Gastroesophageal sphincter (tissue), 3 donors: ENCODE results near the gene NOS3.

Experiments used
- POLR2A ChIP-seq, 2 donors: fragments of 450-650 bp; IDR thresholded peaks; one replicate each; pipeline ENCODE4 v1.6.1; 2017; ENCODE audit warnings: antibody characterized with exemption in 2 of 2, mild to moderate bottlenecking in 2 of 2, moderate library complexity in 1 of 2
- TF ChIP-seq, protein P1 (sequence below), 4 experiments: fragments of 200-600 bp in 2 of 4; fragments of 450-650 bp in 2 of 4; sonication (generic) in 1 of 4; IDR thresholded peaks; one replicate each; pipeline ENCODE4 v1.5.1; 2017 to 2019; ENCODE audit warnings: antibody characterized with exemption in 4 of 4, mild to moderate bottlenecking in 2 of 4, moderate library complexity in 2 of 4

DNA sequence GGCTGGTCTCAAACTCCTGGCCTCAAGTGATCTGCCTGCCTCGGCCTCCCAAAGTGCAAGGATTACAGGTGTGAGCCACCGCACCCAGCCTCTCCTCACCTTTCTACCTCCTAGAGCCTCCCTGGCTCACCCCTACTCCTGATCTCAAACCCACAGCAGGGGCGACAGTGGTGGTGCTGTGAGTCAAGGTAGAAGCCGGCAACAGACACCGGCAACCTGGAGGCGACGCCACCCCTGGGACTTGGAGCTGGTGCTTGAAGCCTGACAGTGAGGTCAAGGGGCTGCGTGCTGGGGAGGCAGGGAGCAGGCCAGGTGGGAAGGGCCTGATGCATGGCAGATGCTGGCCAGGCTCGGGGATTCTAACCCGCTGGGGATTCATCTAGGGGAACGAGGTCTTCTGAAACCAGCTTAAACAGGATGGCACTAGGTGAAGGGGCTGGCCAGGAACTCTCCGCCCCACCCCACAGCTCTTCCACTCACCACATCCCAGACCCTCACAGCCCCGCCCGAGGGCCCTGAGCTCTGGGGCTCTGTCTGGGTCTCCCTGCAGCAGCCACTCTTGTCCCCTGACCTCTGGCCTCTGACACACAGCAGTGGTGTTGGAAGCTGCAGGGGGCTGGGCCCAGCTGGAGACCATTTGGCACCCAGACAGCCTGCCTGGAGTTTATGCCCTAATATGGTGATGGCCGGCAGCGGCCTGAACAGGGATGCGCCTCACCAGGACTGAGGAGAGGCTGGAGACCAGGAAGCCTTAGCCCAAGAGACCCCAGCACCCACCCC is 29.1 kb upstream of the NOS3 start:
- TF ChIP-seq, protein P1, sequence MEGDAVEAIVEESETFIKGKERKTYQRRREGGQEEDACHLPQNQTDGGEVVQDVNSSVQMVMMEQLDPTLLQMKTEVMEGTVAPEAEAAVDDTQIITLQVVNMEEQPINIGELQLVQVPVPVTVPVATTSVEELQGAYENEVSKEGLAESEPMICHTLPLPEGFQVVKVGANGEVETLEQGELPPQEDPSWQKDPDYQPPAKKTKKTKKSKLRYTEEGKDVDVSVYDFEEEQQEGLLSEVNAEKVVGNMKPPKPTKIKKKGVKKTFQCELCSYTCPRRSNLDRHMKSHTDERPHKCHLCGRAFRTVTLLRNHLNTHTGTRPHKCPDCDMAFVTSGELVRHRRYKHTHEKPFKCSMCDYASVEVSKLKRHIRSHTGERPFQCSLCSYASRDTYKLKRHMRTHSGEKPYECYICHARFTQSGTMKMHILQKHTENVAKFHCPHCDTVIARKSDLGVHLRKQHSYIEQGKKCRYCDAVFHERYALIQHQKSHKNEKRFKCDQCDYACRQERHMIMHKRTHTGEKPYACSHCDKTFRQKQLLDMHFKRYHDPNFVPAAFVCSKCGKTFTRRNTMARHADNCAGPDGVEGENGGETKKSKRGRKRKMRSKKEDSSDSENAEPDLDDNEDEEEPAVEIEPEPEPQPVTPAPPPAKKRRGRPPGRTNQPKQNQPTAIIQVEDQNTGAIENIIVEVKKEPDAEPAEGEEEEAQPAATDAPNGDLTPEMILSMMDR (IDR thresholded peaks at IDR 0.05) = no peak
- no peak for TF ChIP-seq POLR2A (IDR thresholded peaks at IDR 0.05)
